GM23338 (cell line): ENCODE data around the gene GNLY. TPM values are rescaled to one million over a fixed set of nuclear protein-coding genes. Genes with fewer than 3 reads are reported as not detected.

Source experiments
- ATAC-seq: fragments of 200-7000 bp; cut with Tn5 transposase; 3 replicates; pipeline ENCODE4 v1.9.1; 2020
- DNase-seq: peaks from one replicate; pipeline ENCODE4 v3.0.0-alpha.2; 2015; ENCODE audit warnings: low spot score
- H2AFZ ChIP-seq: fragments of 200-600 bp; sonication (generic); 2 replicates; pipeline ENCODE4 v1.8.0; 2016; ENCODE audit warnings: antibody characterized with exemption, mild to moderate bottlenecking, moderate library complexity
- H3F3A ChIP-seq: fragments of 200-600 bp; sonication (generic); replicated peaks from 2 replicates; pipeline ENCODE4 v1.8.0; 2017; ENCODE audit warnings: antibody characterized with exemption, mixed run types, low read depth
- H3K27ac ChIP-seq: fragments of 200-600 bp; sonication (generic); 2 replicates; pipeline ENCODE4 v1.6.1; 2016; ENCODE audit warnings: low read depth
- H3K27me3 ChIP-seq: fragments of 200-600 bp; sonication (generic); 2 replicates; pipeline ENCODE4 v1.8.0; 2016; ENCODE audit warnings: mild to moderate bottlenecking, mixed run types, moderate library complexity; ENCODE audit not compliant: insufficient read depth
- H3K36me3 ChIP-seq: fragments of 200-600 bp; sonication (generic); 2 replicates; pipeline ENCODE4 v1.8.0; 2016; ENCODE audit warnings: mild to moderate bottlenecking; ENCODE audit not compliant: insufficient read depth
- H3K4me1 ChIP-seq: fragments of 200-600 bp; sonication (generic); 2 replicates; pipeline ENCODE4 v1.8.0; 2016; ENCODE audit warnings: mild to moderate bottlenecking, moderate library complexity; ENCODE audit not compliant: insufficient read depth
- H3K4me2 ChIP-seq: fragments of 200-600 bp; sonication (generic); 2 replicates; pipeline ENCODE4 v1.7.1; 2017; ENCODE audit warnings: mixed run types
- H3K4me3 ChIP-seq: fragments of 200-600 bp; sonication (generic); 2 replicates; pipeline ENCODE4 v1.6.1; 2016; ENCODE audit warnings: mixed run types
- H3K79me2 ChIP-seq: fragments of 200-600 bp; sonication (generic); replicated peaks from 2 replicates; pipeline ENCODE4 v1.8.0; 2017; ENCODE audit warnings: mild to moderate bottlenecking; ENCODE audit not compliant: insufficient read depth
- H3K9me2 ChIP-seq: fragments of 200-600 bp; sonication (generic); 2 replicates; pipeline ENCODE4 v1.8.0; 2017; ENCODE audit not compliant: insufficient read depth
- H4K20me1 ChIP-seq: fragments of 200-600 bp; sonication (generic); replicated peaks from 2 replicates; pipeline ENCODE4 v1.8.0; 2017; ENCODE audit warnings: mild to moderate bottlenecking; ENCODE audit not compliant: insufficient read depth
- H3K27ac Mint-ChIP-seq: 2 replicates; pipeline ENCODE4 v1.8.0; 2020; ENCODE audit warnings: inconsistent platforms, mild to moderate bottlenecking, moderate library complexity, mixed read lengths
- H3K27me3 Mint-ChIP-seq: 3 replicates; pipeline ENCODE4 v1.8.0; 2022; ENCODE audit warnings: low read depth, mild to moderate bottlenecking, moderate library complexity, mixed read lengths, inconsistent platforms; ENCODE audit not compliant: insufficient read depth, poor library complexity
- H3K36me3 Mint-ChIP-seq: 3 replicates; pipeline ENCODE4 v1.8.0; 2021; ENCODE audit warnings: low read depth, mild to moderate bottlenecking, inconsistent platforms, moderate library complexity, mixed read lengths
- H3K4me1 Mint-ChIP-seq: 3 replicates; pipeline ENCODE4 v1.8.0; 2020; ENCODE audit warnings: mild to moderate bottlenecking, inconsistent platforms, mixed read lengths
- H3K4me3 Mint-ChIP-seq: 3 replicates; pipeline ENCODE4 v1.8.0; 2021; ENCODE audit warnings: moderate library complexity, mild to moderate bottlenecking, inconsistent platforms, mixed read lengths
- H3K9me3 Mint-ChIP-seq: 3 replicates; pipeline ENCODE4 v1.8.0; 2020; ENCODE audit warnings: moderate library complexity, mild to moderate bottlenecking, inconsistent platforms, mixed read lengths
- CREB1 ChIP-seq: fragments of 250-450 bp; sonication (Bioruptor Pico); IDR thresholded peaks from 2 replicates; pipeline ENCODE4 v1.5.0; 2020; ENCODE audit warnings: low read depth, mild to moderate bottlenecking, moderate library complexity
- EZH2 ChIP-seq: fragments of 200-600 bp; sonication (generic); IDR thresholded peaks from one replicate; pipeline ENCODE4 v1.8.0; 2017; ENCODE audit warnings: antibody characterized with exemption, mild to moderate bottlenecking, low read depth; ENCODE audit not compliant: unreplicated experiment
- EZH2phosphoT487 ChIP-seq: fragments of 200-600 bp; sonication (generic); IDR thresholded peaks from one replicate; pipeline ENCODE4 v1.8.1; 2018; ENCODE audit warnings: antibody characterized with exemption; ENCODE audit not compliant: unreplicated experiment
- JUNB ChIP-seq: IDR thresholded peaks from one replicate; pipeline ENCODE4 v1.6.1; 2016; ENCODE audit warnings: antibody characterized with exemption; ENCODE audit not compliant: unreplicated experiment
- NANOG ChIP-seq: IDR thresholded peaks from 2 replicates; pipeline ENCODE4 v1.6.1; 2016; ENCODE audit warnings: antibody characterized with exemption, borderline replicate concordance
- POLR2AphosphoS5 ChIP-seq: IDR thresholded peaks from 2 replicates; pipeline ENCODE4 v1.6.1; 2016; ENCODE audit warnings: antibody characterized with exemption, low read depth
- ZNF331 ChIP-seq: fragments of 250-450 bp; sonication (Bioruptor Pico); IDR thresholded peaks from 2 replicates; pipeline ENCODE4 v1.5.0; 2020; ENCODE audit warnings: low read depth, mild to moderate bottlenecking, moderate library complexity
- polyA plus RNA-seq: library from polyadenylated mRNA; unstranded; fragments of >200 nt; fragmentation: Nextera tagmentation; extraction: Ambion mirVana; gene quantifications from 2 replicates; pipeline ENCODE4 v1.2.1, GENCODE V29; 2016
- total RNA-seq: library from RNA; depleted of rRNA; stranded (reverse); fragments of >200 nt; shearing (Covaris generic); gene quantifications from 2 replicates; pipeline ENCODE4 v1.2.3, GENCODE V29; 2014
- TF ChIP-seq, protein P1 (sequence below), 2 experiments: fragments of 200-600 bp in 1 of 2; sonication (generic) in 1 of 2; conservative IDR thresholded peaks; 2 replicates each; pipeline versions ENCODE4 v1.5.1 to v1.6.1; 2016 to 2017; ENCODE audit warnings: antibody characterized with exemption in 2 of 2, low read depth in 2 of 2, mild to moderate bottlenecking in 2 of 2, moderate library complexity in 1 of 2
- TF ChIP-seq, protein P2 (sequence below): fragments of 250-450 bp; sonication (Bioruptor Pico); IDR thresholded peaks from 2 replicates; pipeline ENCODE4 v1.5.0; 2020; ENCODE audit warnings: mild to moderate bottlenecking, moderate library complexity
- TF ChIP-seq, protein P3 (sequence below): IDR thresholded peaks from 2 replicates; pipeline ENCODE4 v1.6.1; 2016; ENCODE audit warnings: antibody characterized with exemption

Gene GNLY
- total and polyA plus RNA-seq, 2 experiments from 2014 or later, result not detected

DNA sequence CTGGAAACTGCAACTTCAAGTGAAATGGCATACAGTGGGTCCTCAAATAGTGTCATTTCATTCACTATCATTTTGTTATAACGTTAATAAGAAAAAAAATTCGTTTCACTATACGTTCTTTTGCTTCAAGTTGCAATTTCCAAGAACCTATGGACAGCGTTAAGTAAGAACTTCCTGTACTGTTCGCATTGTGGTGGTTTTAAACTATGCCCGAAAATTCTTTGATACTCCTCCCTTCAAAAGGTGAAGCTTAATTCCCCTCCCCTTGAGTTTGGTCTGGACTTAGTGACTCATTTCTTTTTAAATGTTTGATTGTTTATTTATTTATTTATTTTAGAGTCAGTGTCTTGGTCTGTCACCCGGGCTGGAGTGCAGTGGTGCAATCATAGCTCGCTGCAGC is 20.7 kb downstream of the GNLY start (continued):
- TF ChIP-seq ZNF331 (CRISPR knock-in tag), result no peak
- TF ChIP-seq EZH2, result no peak

DNA sequence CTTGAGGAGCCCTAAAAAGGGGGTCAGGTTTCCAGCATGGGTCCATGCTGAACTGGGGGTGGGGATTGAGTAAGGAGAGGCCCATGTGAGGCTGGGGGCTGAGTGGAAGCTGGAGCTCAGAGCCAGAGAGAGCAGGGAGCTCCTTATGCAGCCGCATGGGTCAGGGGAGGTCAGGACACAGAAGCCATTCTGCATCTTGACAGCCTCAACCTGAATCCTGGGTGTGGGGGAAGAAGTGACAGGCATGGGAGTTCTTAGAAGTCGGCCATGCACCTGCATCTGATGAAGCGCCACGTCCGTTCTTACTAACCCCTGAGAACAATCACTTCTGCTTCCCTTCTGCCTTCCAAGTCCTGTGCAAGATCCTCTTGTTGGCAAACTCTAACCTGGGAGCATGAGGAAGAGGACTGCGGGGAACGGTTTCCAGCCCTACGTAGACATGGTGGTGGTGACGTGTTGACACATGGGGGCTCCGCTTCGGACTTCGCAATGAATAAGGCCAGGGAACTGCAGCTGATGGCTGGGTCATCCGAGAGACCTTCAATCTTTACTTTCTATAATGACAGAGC is 22.3 kb downstream of the GNLY start:
- no peak overlapping the region for H3K4me3 ChIP-seq
- no peaks in the 10 kb centered on the region for H3K4me1 ChIP-seq
- H3K9me2 ChIP-seq, result 0 out of 2 replicates have a peak, but pooled peaks cover 5% of the 10 kb centered on the region
- H3K79me2 ChIP-seq, result no peaks in the 10 kb centered on the region
- TF ChIP-seq CREB1 (CRISPR knock-in tag) (no peak), ZNF331 (CRISPR knock-in tag) (no peak), POLR2AphosphoS5 (no peak), JUNB (no peak), EZH2phosphoT487 (no peak), NANOG (no peak), EZH2 (no peak)
- TF ChIP-seq, protein P1, sequence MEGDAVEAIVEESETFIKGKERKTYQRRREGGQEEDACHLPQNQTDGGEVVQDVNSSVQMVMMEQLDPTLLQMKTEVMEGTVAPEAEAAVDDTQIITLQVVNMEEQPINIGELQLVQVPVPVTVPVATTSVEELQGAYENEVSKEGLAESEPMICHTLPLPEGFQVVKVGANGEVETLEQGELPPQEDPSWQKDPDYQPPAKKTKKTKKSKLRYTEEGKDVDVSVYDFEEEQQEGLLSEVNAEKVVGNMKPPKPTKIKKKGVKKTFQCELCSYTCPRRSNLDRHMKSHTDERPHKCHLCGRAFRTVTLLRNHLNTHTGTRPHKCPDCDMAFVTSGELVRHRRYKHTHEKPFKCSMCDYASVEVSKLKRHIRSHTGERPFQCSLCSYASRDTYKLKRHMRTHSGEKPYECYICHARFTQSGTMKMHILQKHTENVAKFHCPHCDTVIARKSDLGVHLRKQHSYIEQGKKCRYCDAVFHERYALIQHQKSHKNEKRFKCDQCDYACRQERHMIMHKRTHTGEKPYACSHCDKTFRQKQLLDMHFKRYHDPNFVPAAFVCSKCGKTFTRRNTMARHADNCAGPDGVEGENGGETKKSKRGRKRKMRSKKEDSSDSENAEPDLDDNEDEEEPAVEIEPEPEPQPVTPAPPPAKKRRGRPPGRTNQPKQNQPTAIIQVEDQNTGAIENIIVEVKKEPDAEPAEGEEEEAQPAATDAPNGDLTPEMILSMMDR (conservative IDR thresholded peaks at IDR 0.05; ENCODE audit: low read depth in 2 of 2), result no peak
- TF ChIP-seq, protein P2, sequence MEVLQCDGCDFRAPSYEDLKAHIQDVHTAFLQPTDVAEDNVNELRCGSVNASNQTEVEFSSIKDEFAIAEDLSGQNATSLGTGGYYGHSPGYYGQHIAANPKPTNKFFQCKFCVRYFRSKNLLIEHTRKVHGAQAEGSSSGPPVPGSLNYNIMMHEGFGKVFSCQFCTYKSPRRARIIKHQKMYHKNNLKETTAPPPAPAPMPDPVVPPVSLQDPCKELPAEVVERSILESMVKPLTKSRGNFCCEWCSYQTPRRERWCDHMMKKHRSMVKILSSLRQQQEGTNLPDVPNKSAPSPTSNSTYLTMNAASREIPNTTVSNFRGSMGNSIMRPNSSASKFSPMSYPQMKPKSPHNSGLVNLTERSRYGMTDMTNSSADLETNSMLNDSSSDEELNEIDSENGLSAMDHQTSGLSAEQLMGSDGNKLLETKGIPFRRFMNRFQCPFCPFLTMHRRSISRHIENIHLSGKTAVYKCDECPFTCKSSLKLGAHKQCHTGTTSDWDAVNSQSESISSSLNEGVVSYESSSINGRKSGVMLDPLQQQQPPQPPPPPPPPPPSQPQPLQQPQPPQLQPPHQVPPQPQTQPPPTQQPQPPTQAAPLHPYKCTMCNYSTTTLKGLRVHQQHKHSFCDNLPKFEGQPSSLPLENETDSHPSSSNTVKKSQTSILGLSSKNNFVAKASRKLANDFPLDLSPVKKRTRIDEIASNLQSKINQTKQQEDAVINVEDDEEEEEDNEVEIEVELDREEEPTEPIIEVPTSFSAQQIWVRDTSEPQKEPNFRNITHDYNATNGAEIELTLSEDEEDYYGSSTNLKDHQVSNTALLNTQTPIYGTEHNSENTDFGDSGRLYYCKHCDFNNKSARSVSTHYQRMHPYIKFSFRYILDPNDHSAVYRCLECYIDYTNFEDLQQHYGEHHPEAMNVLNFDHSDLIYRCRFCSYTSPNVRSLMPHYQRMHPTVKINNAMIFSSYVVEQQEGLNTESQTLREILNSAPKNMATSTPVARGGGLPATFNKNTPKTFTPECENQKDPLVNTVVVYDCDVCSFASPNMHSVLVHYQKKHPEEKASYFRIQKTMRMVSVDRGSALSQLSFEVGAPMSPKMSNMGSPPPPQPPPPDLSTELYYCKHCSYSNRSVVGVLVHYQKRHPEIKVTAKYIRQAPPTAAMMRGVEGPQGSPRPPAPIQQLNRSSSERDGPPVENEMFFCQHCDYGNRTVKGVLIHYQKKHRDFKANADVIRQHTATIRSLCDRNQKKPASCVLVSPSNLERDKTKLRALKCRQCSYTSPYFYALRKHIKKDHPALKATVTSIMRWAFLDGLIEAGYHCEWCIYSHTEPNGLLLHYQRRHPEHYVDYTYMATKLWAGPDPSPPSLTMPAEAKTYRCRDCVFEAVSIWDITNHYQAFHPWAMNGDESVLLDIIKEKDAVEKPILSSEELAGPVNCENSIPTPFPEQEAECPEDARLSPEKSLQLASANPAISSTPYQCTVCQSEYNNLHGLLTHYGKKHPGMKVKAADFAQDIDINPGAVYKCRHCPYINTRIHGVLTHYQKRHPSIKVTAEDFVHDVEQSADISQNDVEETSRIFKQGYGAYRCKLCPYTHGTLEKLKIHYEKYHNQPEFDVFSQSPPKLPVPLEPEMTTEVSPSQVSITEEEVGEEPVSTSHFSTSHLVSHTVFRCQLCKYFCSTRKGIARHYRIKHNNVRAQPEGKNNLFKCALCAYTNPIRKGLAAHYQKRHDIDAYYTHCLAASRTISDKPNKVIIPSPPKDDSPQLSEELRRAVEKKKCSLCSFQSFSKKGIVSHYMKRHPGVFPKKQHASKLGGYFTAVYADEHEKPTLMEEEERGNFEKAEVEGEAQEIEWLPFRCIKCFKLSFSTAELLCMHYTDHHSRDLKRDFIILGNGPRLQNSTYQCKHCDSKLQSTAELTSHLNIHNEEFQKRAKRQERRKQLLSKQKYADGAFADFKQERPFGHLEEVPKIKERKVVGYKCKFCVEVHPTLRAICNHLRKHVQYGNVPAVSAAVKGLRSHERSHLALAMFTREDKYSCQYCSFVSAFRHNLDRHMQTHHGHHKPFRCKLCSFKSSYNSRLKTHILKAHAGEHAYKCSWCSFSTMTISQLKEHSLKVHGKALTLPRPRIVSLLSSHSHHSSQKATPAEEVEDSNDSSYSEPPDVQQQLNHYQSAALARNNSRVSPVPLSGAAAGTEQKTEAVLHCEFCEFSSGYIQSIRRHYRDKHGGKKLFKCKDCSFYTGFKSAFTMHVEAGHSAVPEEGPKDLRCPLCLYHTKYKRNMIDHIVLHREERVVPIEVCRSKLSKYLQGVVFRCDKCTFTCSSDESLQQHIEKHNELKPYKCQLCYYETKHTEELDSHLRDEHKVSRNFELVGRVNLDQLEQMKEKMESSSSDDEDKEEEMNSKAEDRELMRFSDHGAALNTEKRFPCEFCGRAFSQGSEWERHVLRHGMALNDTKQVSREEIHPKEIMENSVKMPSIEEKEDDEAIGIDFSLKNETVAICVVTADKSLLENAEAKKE (CRISPR knock-in tag), result no peak
- TF ChIP-seq, protein P3, sequence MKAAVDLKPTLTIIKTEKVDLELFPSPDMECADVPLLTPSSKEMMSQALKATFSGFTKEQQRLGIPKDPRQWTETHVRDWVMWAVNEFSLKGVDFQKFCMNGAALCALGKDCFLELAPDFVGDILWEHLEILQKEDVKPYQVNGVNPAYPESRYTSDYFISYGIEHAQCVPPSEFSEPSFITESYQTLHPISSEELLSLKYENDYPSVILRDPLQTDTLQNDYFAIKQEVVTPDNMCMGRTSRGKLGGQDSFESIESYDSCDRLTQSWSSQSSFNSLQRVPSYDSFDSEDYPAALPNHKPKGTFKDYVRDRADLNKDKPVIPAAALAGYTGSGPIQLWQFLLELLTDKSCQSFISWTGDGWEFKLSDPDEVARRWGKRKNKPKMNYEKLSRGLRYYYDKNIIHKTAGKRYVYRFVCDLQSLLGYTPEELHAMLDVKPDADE, result no peak
- DNase-seq, result no peak
- no peaks in the 10 kb centered on the region for H3K36me3 ChIP-seq
- H3K27ac Mint-ChIP-seq, result no peak overlapping the region
- H3K27me3 Mint-ChIP-seq, result peaks cover 10% of the 10 kb centered on the region
- H3K27ac ChIP-seq, result no peak overlapping the region
- H3K27me3 ChIP-seq, result no peaks in the 10 kb centered on the region
- H3K4me3 Mint-ChIP-seq, result no peak overlapping the region
- no peak overlapping the region for H2AFZ ChIP-seq
- H4K20me1 ChIP-seq, result no peaks in the 10 kb centered on the region
- no peaks in the 10 kb centered on the region; the same call in 2 of the 3 replicates for H3K9me3 Mint-ChIP-seq
- no peaks in the 10 kb centered on the region for H3K4me1 Mint-ChIP-seq
- no peak overlapping the region for H3K4me2 ChIP-seq
- H3K36me3 Mint-ChIP-seq, result no peaks in the 10 kb centered on the region
- ATAC-seq, result no peak
- H3F3A ChIP-seq, result no peaks in the 10 kb centered on the region
